GM12801 (cell line): ENCODE results near the gene KCNQ1.

Experiments used
- TF ChIP-seq, protein P1 (sequence below): IDR thresholded peaks from one replicate; pipeline ENCODE4 v1.5.1; 2011; ENCODE audit warnings: control low read depth; ENCODE audit not compliant: insufficient read length; ENCODE audit errors: extremely low read depth

KCNQ1 gene

DNA sequence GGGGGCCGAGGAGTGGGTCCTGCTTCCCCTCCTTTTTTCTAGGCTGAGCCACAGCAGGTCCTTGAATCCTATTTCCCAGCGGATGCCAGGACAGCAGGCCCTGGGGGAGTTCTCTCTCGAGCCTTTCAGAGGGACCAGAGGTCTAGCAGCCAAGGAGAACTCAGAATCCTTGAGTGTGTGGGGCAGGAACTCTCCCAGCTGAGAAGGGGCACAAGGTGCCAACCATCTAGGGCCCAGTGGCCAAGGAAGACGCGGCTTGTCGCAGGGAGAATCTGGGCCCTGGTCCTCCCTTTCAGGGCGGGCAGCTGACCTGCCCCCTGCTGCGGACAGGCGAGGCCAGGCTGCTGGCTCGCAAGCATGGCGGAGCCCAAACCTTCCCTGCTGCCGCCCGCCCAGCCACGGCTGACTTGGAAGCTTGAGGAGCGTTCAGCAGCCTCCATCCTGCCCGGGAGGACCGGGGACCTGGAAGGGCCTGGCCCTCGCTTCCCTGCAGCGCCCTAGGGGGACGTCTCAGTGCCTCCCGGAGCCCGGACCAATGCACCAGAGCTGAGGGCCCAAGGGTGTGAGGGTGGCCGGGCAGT lies 45.2 kb upstream of the KCNQ1 start:
- TF ChIP-seq, protein P1, sequence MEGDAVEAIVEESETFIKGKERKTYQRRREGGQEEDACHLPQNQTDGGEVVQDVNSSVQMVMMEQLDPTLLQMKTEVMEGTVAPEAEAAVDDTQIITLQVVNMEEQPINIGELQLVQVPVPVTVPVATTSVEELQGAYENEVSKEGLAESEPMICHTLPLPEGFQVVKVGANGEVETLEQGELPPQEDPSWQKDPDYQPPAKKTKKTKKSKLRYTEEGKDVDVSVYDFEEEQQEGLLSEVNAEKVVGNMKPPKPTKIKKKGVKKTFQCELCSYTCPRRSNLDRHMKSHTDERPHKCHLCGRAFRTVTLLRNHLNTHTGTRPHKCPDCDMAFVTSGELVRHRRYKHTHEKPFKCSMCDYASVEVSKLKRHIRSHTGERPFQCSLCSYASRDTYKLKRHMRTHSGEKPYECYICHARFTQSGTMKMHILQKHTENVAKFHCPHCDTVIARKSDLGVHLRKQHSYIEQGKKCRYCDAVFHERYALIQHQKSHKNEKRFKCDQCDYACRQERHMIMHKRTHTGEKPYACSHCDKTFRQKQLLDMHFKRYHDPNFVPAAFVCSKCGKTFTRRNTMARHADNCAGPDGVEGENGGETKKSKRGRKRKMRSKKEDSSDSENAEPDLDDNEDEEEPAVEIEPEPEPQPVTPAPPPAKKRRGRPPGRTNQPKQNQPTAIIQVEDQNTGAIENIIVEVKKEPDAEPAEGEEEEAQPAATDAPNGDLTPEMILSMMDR = no peak

DNA sequence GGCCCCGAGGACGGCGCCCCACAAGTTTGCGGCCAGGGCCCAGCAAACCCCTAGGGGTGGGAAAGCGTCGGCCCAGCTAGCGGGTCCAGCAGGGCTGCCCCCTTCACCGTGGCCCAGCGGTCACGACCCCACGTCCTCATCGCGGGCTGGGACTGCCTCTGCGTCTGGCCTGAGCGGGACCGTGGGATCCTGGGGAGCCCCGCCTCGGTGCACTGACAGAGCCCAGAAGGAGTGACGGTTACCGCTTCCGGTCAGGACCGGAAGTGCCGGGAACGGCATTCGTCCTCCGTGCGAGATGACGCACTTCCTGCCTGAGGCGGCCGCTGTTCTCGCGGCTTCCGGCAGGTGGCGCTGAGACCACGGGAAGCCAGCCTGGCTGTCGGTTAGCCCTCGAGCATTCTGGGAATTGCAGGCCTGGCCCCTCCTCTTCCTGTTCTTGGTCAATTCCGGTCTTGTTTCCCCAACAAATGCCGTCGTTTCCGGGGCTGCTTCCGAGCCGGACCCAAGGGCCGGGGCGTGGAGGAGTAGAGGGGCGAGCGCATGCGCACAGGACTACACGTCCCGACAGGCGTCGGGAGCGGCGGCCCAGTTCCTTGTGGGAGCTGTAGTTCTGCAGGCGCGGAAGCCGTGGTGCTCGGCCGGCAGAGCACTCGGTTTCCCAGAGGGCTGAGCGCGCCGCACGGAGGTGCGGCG lies 44.6 kb upstream of the KCNQ1 start, which contains the start of gene TSSC4:
TSS of gene TSSC4 (plus strand) at position 682 of the 693 bp plus-strand sequence. CDS start 1,884 bp downstream, outside the sequence.
- TF ChIP-seq, protein P1 = no peak

DNA sequence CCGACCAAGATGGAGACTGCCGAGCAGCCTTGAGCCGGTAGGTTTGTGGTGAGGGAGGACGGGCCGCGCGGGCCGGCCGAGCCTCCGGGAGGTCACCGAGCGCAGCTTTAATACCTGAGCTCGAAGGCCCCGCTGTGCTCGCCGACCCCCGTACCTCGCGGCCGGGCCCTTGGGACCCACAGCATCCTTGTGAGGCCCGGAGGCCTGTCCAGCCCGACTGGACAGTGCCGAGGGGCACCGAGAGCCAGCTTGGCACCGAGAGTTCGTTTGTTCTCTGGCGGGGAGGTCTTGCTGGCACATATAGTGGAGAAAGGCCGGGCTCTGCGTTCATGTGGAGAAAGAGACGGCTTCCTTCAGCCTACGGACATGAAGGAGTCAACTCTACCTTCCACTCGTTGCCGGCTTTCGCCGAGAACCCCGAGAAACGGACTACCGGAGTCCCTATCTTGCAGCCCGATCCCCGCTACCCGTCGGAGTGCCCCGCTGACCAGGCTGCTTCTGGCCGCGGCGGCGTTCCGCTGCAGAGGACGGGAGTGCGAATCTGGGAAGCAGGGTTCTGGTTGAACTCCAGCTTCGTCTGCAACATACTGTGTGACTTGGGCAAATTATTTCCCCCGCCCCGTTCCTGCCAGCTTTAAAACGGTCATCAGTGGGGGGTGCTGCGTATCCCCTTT lies 43.9 kb upstream of the KCNQ1 start:
- TF ChIP-seq, protein P1 = no peak

DNA sequence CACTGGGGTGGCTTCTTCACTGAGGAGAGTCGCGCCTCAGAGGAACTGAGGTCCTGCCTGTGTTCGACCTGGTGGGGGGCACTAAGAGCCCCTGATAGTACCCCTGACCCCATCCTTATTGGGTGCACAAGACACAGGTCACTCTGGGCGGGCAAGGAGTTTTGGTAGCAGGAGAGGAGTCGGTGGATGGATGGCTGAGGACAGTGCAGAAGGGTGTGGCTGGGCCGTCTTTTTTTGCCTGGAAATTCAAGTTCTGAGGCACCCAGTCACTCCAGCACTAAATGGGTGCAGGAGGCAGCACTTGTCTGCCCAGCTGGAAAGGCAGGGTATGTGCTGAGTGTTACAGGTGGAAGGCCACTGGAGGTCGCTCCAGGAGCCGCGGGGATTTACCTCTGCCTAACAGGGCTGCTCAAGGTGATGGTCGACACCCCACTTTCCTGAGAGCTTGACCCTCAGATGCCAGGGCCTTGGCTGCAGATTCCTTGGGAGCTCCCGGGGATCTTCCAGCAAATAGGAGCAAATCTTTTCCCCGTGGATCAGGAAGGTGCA lies 43.3 kb upstream of the KCNQ1 start:
- TF ChIP-seq, protein P1 = no peak

DNA sequence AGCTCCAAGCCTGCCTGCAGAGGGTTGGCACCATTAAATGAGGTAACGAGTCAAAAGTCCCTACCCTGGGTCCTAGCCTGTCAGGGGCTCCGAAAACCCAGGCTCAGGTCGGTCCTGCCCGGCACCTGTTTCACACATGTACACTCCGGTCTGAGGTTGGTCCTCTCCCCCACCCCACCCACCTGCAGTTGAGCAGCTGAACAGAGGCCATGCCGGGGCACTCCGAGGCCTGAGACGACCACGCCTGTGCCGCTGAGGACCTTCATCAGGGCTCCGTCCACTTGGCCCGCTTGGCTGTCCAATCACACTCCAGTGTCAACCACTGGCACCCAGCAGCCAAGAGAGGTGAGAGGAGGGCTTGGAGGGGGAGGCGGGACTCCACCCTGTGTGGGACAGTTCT lies 42.7 kb upstream of the KCNQ1 start:
- TF ChIP-seq, protein P1 = no peak

DNA sequence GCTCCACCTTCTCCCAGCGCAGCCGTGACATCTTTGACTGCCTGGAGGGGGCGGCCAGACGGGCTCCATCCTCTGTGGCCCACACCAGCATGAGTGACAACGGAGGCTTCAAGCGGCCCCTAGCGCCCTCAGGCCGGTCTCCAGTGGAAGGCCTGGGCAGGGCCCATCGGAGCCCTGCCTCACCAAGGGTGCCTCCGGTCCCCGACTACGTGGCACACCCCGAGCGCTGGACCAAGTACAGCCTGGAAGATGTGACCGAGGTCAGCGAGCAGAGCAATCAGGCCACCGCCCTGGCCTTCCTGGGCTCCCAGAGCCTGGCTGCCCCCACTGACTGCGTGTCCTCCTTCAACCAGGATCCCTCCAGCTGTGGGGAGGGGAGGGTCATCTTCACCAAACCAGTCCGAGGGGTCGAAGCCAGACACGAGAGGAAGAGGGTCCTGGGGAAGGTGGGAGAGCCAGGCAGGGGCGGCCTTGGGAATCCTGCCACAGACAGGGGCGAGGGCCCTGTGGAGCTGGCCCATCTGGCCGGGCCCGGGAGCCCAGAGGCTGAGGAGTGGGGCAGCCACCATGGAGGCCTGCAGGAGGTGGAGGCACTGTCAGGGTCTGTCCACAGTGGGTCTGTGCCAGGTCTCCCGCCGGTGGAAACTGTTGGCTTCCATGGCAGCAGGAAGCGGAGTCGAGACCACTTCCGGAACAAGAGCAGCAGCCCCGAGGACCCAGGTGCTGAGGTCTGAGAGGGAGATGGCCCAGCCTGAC lies 41.7 kb upstream of the KCNQ1 start:
- TF ChIP-seq, protein P1 = no peak
